ENCODE data around the gene CANT1. TPM values are rescaled to one million over a fixed set of nuclear protein-coding genes. Genes with fewer than 3 reads are reported as not detected.

CANT1 gene
- total and polyA plus RNA-seq, 3 donors from 2014 or later = 60.6 to 80.5 (median 64.1) TPM

DNA sequence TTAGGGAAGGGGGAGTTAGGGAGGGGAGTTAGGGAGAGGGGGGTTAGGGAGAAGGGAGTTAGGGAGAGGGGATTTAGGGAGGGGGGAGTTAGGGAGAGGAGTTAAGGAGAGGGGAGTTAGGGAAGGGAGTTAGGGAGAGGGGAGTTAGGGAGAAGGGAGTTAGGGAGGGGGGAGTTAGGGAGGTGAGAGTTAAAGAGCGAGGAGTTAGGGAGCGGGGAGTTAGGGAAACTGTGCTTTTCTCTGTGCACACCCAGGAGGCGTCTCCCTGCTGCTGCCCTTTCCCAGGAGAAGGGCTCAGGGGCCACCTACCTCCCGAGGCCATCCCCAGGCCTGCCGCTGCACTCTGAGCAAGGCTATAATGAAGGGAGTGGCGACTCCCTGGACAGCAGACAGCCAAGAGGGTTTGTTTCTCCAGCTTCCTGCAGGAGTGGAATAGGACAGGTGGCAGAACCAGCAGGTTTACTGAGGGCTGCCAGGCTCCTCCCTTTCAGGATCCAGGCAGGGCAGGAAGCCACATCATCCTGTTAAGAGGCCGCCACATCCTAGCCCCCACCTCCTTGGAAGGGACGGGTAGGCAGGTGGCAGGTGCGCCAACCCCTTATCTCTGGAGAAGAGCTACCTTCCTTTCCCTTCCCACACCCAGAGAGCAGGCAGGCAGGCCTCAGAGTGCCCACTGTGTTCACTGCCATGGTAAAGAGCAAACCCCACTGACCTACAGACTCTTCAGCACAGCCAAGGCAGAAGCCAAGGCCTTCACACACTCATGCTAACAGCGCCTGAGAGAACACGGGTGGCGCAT, 4.3 kb downstream of the CANT1 start:
- 67 to 71% methylated on average over 9 to 12 of the region's 12 CpGs for WGBS, 2 donors
- TF ChIP-seq, protein P1, sequence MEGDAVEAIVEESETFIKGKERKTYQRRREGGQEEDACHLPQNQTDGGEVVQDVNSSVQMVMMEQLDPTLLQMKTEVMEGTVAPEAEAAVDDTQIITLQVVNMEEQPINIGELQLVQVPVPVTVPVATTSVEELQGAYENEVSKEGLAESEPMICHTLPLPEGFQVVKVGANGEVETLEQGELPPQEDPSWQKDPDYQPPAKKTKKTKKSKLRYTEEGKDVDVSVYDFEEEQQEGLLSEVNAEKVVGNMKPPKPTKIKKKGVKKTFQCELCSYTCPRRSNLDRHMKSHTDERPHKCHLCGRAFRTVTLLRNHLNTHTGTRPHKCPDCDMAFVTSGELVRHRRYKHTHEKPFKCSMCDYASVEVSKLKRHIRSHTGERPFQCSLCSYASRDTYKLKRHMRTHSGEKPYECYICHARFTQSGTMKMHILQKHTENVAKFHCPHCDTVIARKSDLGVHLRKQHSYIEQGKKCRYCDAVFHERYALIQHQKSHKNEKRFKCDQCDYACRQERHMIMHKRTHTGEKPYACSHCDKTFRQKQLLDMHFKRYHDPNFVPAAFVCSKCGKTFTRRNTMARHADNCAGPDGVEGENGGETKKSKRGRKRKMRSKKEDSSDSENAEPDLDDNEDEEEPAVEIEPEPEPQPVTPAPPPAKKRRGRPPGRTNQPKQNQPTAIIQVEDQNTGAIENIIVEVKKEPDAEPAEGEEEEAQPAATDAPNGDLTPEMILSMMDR (IDR thresholded peaks at IDR 0.05) = no peak
- TF ChIP-seq POLR2A (IDR thresholded peaks at IDR 0.05) = no peak
- H3K4me3 ChIP-seq = no peak overlapping the region
- peaks cover 27% of the 10 kb centered on the region for H3K4me1 ChIP-seq
- H3K27me3 ChIP-seq = no peaks in the 10 kb centered on the region
- no peak overlapping the region for H3K27ac ChIP-seq
- intact Hi-C loops (cut with DNase I; ENCODE audit: low total_unique reads) = no loop called here
- DNase-seq = peak; percentile 15
- H3K36me3 ChIP-seq (ENCODE audit: low read depth, missing control alignments) = no peaks in the 10 kb centered on the region
- H3K9me3 ChIP-seq = no peaks in the 10 kb centered on the region

DNA sequence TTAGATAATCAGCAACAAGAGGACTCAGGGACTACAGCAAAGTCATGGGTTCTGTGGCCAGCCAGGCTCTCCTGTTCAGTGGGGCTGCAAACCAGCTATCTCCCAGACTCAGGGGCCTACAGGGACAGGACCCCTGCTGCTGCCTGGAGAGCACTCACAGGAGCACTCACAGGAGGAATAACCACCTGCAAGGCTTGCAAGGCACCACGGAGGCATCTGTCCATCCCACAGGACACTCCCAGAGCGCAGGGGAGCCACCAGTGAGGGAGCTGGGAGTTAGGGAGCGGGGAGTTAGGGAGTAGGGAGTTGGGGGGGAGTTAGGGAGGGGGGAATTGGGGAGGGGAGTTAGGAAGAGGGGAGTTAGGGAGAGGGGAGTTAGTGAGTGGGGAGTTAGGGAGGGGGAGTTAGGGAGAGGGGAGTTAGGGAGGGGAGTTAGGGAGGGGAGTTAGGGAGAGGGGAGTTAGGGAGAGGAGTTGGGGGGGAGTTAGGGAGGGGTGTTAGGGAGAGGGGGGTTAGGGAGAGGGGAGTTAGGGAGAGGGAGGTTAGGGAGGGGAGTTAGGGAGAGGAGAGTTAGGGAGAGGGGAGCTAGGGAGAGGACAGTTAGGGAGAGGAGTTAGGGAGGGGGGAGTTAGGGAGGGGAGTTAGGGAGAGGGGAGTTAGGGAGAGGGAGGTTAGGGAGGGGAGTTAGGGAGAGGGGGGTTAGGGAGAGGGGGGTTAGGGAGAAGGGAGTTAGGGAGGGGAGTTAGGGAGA, 5.7 kb downstream of the CANT1 start:
- peak; percentile 4 for DNase-seq
- Histone ChIP-seq H3K4me1 (peaks cover 25% of the 10 kb centered on the region), H3K9me3 (no peaks in the 10 kb centered on the region), H3K27me3 (no peaks in the 10 kb centered on the region), H3K4me3 (no peak overlapping the region), H3K27ac (no peak overlapping the region), H3K36me3 (ENCODE audit: low read depth, missing control alignments) (no peaks in the 10 kb centered on the region)
- intact Hi-C loops (cut with DNase I; ENCODE audit: low total_unique reads) = no loop called here
- TF ChIP-seq, protein P1 (IDR thresholded peaks at IDR 0.05) = no peak
- no peak for TF ChIP-seq POLR2A (IDR thresholded peaks at IDR 0.05)
- 63 to 83% methylated on average over 3 of the region's 3 CpGs for WGBS, 2 donors

DNA sequence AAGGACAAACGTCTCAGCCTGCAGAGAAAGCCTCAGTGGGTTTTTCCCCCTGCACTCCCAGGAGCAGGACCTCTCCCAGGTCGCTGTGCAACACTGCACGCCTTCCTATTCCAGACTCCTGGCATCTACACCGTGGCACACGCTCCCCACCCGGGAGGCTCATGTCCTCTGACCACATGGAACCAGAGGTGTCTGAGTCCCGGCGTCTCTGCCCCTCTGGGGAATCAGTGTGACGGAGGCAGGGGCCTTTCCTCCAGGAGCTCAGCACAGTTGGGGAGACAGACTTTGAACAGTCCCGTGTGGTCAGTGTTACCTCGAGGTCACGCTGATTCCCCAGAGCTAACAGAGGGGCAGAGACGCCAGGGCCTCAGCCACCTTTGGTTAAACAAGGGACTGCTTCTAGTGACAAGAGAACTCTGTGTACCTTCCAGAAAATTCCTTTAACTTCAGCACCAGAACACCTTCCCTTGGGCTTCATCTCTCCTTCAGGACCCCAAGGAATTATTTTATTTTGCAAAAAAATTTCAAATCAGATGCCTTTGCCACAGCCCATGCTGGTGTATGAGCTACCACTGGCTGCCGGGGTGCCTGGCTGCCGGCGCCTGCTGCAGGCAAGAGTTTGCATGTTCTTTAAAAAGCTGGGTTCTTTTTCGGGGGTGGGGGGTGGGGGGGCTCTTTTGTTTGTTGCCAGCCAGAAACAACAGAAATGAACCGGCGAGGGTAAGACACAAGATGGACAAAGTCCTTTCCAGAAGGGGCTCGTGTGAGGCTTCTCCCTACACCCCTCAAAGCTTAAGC, 6.6 kb downstream of the CANT1 start:
- WGBS, 2 donors = 62 to 70% methylated on average over 14 to 20 of the region's 20 CpGs
- no peaks in the 10 kb centered on the region for H3K27me3 ChIP-seq
- H3K4me1 ChIP-seq = peaks cover 24% of the 10 kb centered on the region
- H3K9me3 ChIP-seq = no peaks in the 10 kb centered on the region
- intact Hi-C loops (cut with DNase I; ENCODE audit: low total_unique reads) = no loop called here
- H3K36me3 ChIP-seq (ENCODE audit: low read depth, missing control alignments) = no peaks in the 10 kb centered on the region
- no peak overlapping the region for H3K27ac ChIP-seq
- TF ChIP-seq, protein P1 (IDR thresholded peaks at IDR 0.05) = no peak
- TF ChIP-seq POLR2A (IDR thresholded peaks at IDR 0.05) = no peak
- no peak overlapping the region for H3K4me3 ChIP-seq
- peak; percentile 12 for DNase-seq

DNA sequence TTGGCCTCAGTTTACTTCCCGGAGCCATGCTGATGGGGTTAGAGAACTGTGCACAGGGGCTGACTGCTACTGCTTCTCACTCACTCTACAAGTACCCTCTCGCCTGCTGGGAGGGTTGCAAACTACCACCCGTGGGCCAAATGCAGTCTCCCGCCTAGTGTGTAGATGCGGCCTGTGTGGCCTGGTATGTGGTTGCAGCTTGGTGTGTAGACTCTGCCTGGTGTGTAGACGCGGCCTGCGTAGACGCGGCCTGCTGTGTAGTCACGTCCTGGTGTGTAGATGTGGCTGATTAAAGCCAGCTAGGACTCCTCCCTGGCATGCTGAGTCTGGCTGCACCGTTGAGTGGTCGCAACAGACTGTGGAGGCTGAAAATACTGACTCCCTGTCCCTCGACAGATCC, 7.3 kb downstream of the CANT1 start:
- no peaks in the 10 kb centered on the region for H3K9me3 ChIP-seq
- H3K4me1 ChIP-seq = peaks cover 27% of the 10 kb centered on the region
- TF ChIP-seq POLR2A (IDR thresholded peaks at IDR 0.05) = no peak
- TF ChIP-seq, protein P1 (IDR thresholded peaks at IDR 0.05) = no peak
- H3K36me3 ChIP-seq (ENCODE audit: low read depth, missing control alignments) = no peaks in the 10 kb centered on the region
- intact Hi-C loops (cut with DNase I; ENCODE audit: low total_unique reads) = no loop called here
- no peak overlapping the region for H3K27ac ChIP-seq
- no peak overlapping the region for H3K4me3 ChIP-seq
- 93 to 94% methylated on average over 7 to 14 of the region's 14 CpGs for WGBS, 2 donors
- peak; percentile 11 for DNase-seq
- no peaks in the 10 kb centered on the region for H3K27me3 ChIP-seq
